K562 (cell line): ENCODE data around the gene SH3BP4. TPM values are rescaled to one million over a fixed set of nuclear protein-coding genes. Genes with fewer than 3 reads are reported as not detected.

Source experiments
- ATAC-seq: fragments of 200-7000 bp; cut with Tn5 transposase; 3 replicates; pipeline ENCODE4 v1.9.1; 2020; ENCODE audit warnings: moderate library complexity
- BruUV-seq: library from RNA; stranded (reverse); fragments of 400-500 nt; replicated peaks from 2 replicates; lab custom pipeline; 2021; lab: Mats Ljungman, UMichigan
- CTCF ChIA-PET: fragments of 300-600 bp; formaldehyde crosslinking; extraction: SDS; loops from one replicate; lab custom pipeline; 2021; ENCODE audit warnings: low intra/inter-chr PET ratio; lab: Yijun Ruan, JAX
- POLR2A ChIA-PET: fragments of 300-600, 350-650 bp; sonication (Branson Sonifier 250); formaldehyde crosslinking; extraction: SDS; loops from one replicate; lab custom pipeline; 2021; ENCODE audit warnings: antibody characterized with exemption, inconsistent platforms; lab: Yijun Ruan, JAX
- DNase-seq, 4 experiments: peaks; one replicate each; pipeline versions ENCODE4 v3.0.0 to v3.0.0-alpha.2; 2011 to 2018; ENCODE audit warnings: low spot score in 3 of 4, mixed read lengths in 3 of 4; ENCODE audit errors: extremely low read depth in 1 of 4
- FAIRE-seq: peaks from 2 replicates; lab custom pipeline; 2011; peaks lifted over from hg19 to GRCh38; lab: Jason Lieb, UNC
- H2AFZ ChIP-seq: 2 replicates; pipeline ENCODE4 v1.6.0; 2011; ENCODE audit warnings: low read depth, low read length, control low read depth, inconsistent platforms
- H3K27ac ChIP-seq: fragments of 200-600 bp; 3 replicates; pipeline ENCODE4 v1.8.0; 2011; ENCODE audit warnings: low read depth, mild to moderate bottlenecking, control low read depth, inconsistent platforms, low read length, moderate library complexity, mixed read lengths; ENCODE audit errors: extremely low read depth
- H3K27me3 ChIP-seq, 2 experiments: fragments of 300-600 bp in 1 of 2; 2 replicates in 1 of 2; 3 replicates in 1 of 2; pipeline versions ENCODE4 v1.6.0 to v1.8.0; 2011; ENCODE audit warnings: inconsistent platforms in 2 of 2, low read length in 2 of 2, mild to moderate bottlenecking in 1 of 2, mixed read lengths in 1 of 2, moderate library complexity in 1 of 2; ENCODE audit not compliant: control insufficient read depth in 2 of 2, insufficient read depth in 2 of 2
- H3K36me3 ChIP-seq: fragments of 300-600 bp; 3 replicates; pipeline ENCODE4 v1.8.0; 2011; ENCODE audit warnings: mild to moderate bottlenecking, low read length, inconsistent platforms; ENCODE audit not compliant: control insufficient read depth, insufficient read depth
- H3K4me1 ChIP-seq, 2 experiments: fragments of 200-600 bp in 1 of 2; replicated peaks in 1 of 2; 2 replicates in 1 of 2; 3 replicates in 1 of 2; pipeline versions ENCODE4 v1.5.1 to v1.8.0; 2011; ENCODE audit warnings: inconsistent platforms in 2 of 2, low read length in 2 of 2, mild to moderate bottlenecking in 1 of 2, mixed read lengths in 1 of 2, moderate library complexity in 1 of 2; ENCODE audit not compliant: control insufficient read depth in 2 of 2, insufficient read depth in 2 of 2
- H3K4me2 ChIP-seq: 2 replicates; pipeline ENCODE4 v1.6.1; 2011; ENCODE audit warnings: low read length, control low read depth, inconsistent platforms, mixed read lengths; ENCODE audit not compliant: insufficient read depth
- H3K4me3 ChIP-seq: fragments of 200-600 bp; sonication (generic), shearing (Covaris generic); 2 replicates; pipeline ENCODE4 v1.5.1; 2016; ENCODE audit warnings: control low read depth, inconsistent platforms
- H3K79me2 ChIP-seq: fragments of 200-600 bp; 3 replicates; pipeline ENCODE4 v1.8.0; 2011; ENCODE audit warnings: low read length, inconsistent platforms; ENCODE audit not compliant: control insufficient read depth, insufficient read depth
- H3K9ac ChIP-seq, 2 experiments: 2 replicates each; pipeline versions ENCODE4 v1.6.0 to v1.6.1; 2011; ENCODE audit warnings: low read depth in 2 of 2, low read length in 2 of 2, control low read depth in 1 of 2, inconsistent platforms in 1 of 2, mild to moderate bottlenecking in 1 of 2, mixed read lengths in 1 of 2; ENCODE audit not compliant: insufficient read depth in 1 of 2
- H3K9me1 ChIP-seq: one replicate; pipeline ENCODE4 v1.6.0; 2011; ENCODE audit warnings: inconsistent platforms, mild to moderate bottlenecking, low read length, moderate library complexity; ENCODE audit not compliant: control insufficient read depth, insufficient read depth
- H3K9me3 ChIP-seq: replicated peaks from 2 replicates; pipeline ENCODE4 v1.5.1; 2011; ENCODE audit warnings: low read depth, low read length, inconsistent platforms; ENCODE audit not compliant: control insufficient read depth, insufficient read depth
- H4K20me1 ChIP-seq: replicated peaks from 2 replicates; pipeline ENCODE4 v1.6.1; 2011; ENCODE audit warnings: low read length, inconsistent platforms, mixed read lengths; ENCODE audit not compliant: control insufficient read depth, insufficient read depth
- BRCA1 ChIP-seq, 2 experiments: fragments of 450-650 bp in 1 of 2; sonication (generic) in 1 of 2; formaldehyde crosslinking in 1 of 2; IDR thresholded peaks; 2 replicates each; pipeline versions ENCODE4 v1.5.0 to v1.6.1; 2017 to 2020; ENCODE audit warnings: mild to moderate bottlenecking in 1 of 2, missing genetic modification reagents in 1 of 2
- CCNT2 ChIP-seq: IDR thresholded peaks from 2 replicates; pipeline ENCODE4 v1.6.1; 2011; ENCODE audit warnings: borderline replicate concordance, low read depth, mild to moderate bottlenecking, moderate library complexity, mixed read lengths, low read length; ENCODE audit not compliant: insufficient read length; ENCODE audit errors: extremely low read depth
- ILF3 ChIP-seq: fragments of 450-650 bp; IDR thresholded peaks from 2 replicates; pipeline ENCODE4 v1.6.1; 2018; ENCODE audit warnings: antibody characterized with exemption, mild to moderate bottlenecking, moderate library complexity, borderline replicate concordance
- IRF1 ChIP-seq: sonication (generic); formaldehyde crosslinking; IDR thresholded peaks from 2 replicates; pipeline ENCODE4 v1.8.0; 2022; ENCODE audit warnings: missing genetic modification reagents, mild to moderate bottlenecking, borderline replicate concordance
- MEF2A ChIP-seq: IDR thresholded peaks from 2 replicates; pipeline ENCODE4 v1.6.1; 2011; ENCODE audit warnings: low read depth, mild to moderate bottlenecking, low read length, moderate library complexity; ENCODE audit not compliant: control insufficient read depth
- MXI1 ChIP-seq: IDR thresholded peaks from 2 replicates; pipeline ENCODE4 v1.6.1; 2011; ENCODE audit warnings: low read depth, mild to moderate bottlenecking, improper control_type of control experiment, low read length
- SNRNP70 ChIP-seq: fragments of 200-400 bp; formaldehyde crosslinking; optimal IDR thresholded peaks from 2 replicates; pipeline ENCODE3; 2017; ENCODE audit warnings: low read depth, low read length
- TBL1XR1 ChIP-seq, 2 experiments: IDR thresholded peaks; 2 replicates each; pipeline ENCODE4 v1.6.1; 2012; ENCODE audit warnings: improper control_type of control experiment in 2 of 2, low read length in 2 of 2, mild to moderate bottlenecking in 1 of 2
- ZNF174 ChIP-seq: fragments of 250-450 bp; sonication (Bioruptor Pico); IDR thresholded peaks from 2 replicates; pipeline ENCODE4 v1.4.0; 2020; ENCODE audit warnings: mild to moderate bottlenecking
- WGBS: fragments of 100-300 bp; shearing (Covaris generic); methylation state at CpG from one replicate; pipeline ENCODE4 v1.1.6; 2016; ENCODE audit warnings: low coverage, mixed read lengths; ENCODE audit not compliant: insufficient coverage; ENCODE audit errors: missing lambda C conversion rate; 5-methylcytosine and 5-hydroxymethylcytosine counted together
- in situ Hi-C: fragments of 300-500 bp; cut with MboI; formaldehyde crosslinking; loops from 4 replicates; pipeline ENCODE4 v1.15.0; 2018; ENCODE audit warnings: inconsistent platforms, mixed read lengths
- intact Hi-C: fragments of 100-400 bp; cut with micrococcal nuclease; formaldehyde crosslinking; loops from 2 replicates; pipeline ENCODE4 v1.14.2; 2022
- polyA plus RNA-seq, 8 experiments: library from polyadenylated mRNA; depleted of rRNA in 4 of 8; stranded (reverse) in 5 of 8; unstranded in 3 of 8; fragments of >200 nt; fragmentation: Nextera tagmentation in 2 of 8; fragmentation: Illumina TruSeq in 1 of 8; extraction: Ambion mirVana in 2 of 8; extraction: Trizol in 1 of 8; gene quantifications; 2 replicates each; pipeline versions ENCODE4 v1.2.1 to v1.2.3, GENCODE V29; 2011 to 2014; ENCODE audit warnings: inconsistent platforms in 1 of 8, missing spikeins in 1 of 8
- total RNA-seq, 7 experiments: library from RNA; depleted of rRNA in 6 of 7; stranded (reverse); fragments of >200 nt in 6 of 7; fragmentation: Illumina TruSeq in 2 of 7; extraction: Trizol in 2 of 7; gene quantifications; 2 replicates each; pipeline versions ENCODE4 v1.2.1 to v1.2.3, GENCODE V29; 2011 to 2021; ENCODE audit warnings: low replicate concordance in 1 of 7
- TF ChIP-seq, protein P1 (sequence below), 2 experiments: fragments of 450-650 bp; formaldehyde crosslinking in 1 of 2; IDR thresholded peaks; 2 replicates each; pipeline versions ENCODE4 v1.4.0 to v1.6.1; 2014 to 2020; ENCODE audit warnings: mild to moderate bottlenecking in 2 of 2, borderline replicate concordance in 1 of 2, low read depth in 1 of 2
- TF ChIP-seq, protein P2 (sequence below): fragments of 450-650 bp; IDR thresholded peaks from 2 replicates; pipeline ENCODE4 v1.6.1; 2017; ENCODE audit warnings: antibody characterized with exemption

Gene SH3BP4
- total and polyA plus RNA-seq, 9 of the 15 experiments (the other 6 are each of a cell fraction or from before 2014, with no cell fraction given), result 0.03 to 0.28 (median 0.27) TPM; not detected in 6

- Histone ChIP-seq H3K4me1 (no peaks in the 10 kb centered on the region), H3K9me3 (no peaks in the 10 kb centered on the region), H3K4me3 (no peak overlapping the region), H4K20me1 (no peaks in the 10 kb centered on the region; the same call in 1 of the 2 replicates), H3K27me3 (peaks cover 0 to 41% of the 10 kb centered on the region in 2 experiments; a peak in 2 of 5 replicates), H3K9ac (no peak overlapping the region), H3K9me1 (no peaks in the 10 kb centered on the region), H3K36me3 (no peaks in the 10 kb centered on the region), H3K79me2 (no peaks in the 10 kb centered on the region), H2AFZ (no peak overlapping the region), H3K27ac (no peak overlapping the region), H3K4me2 (no peak overlapping the region)
- WGBS, result 0% methylated on average over 1 of the region's 1 CpG
- DNase-seq (no peak), ATAC-seq (no peak), FAIRE-seq (no peak)
- in situ Hi-C loops (no loop called here), intact Hi-C loops (no loop called here)
- CTCF ChIA-PET, result no interaction called here
- BruUV-seq, result no TSS peak
- POLR2A ChIA-PET, result interaction anchor here (0.7 kb wide), 1 partner anchor 25 kb away, joined by 3 read pairs; no protein-coding TSS in a partner anchor
- TF ChIP-seq CCNT2 (no peak), MXI1 (no peak), IRF1 (CRISPR knock-in tag) (no peak), ILF3 (no peak), SNRNP70 (no peak), ZNF174 (CRISPR knock-in tag) (no peak), TBL1XR1 (IDR thresholded peaks at IDR 0.05; ENCODE audit: low read length in 2 of 2) (no peak), BRCA1 (IDR thresholded peaks at IDR 0.05) (no peak), BRCA1 (CRISPR knock-in tag; IDR thresholded peaks at IDR 0.05) (no peak), MEF2A (no peak)
- TF ChIP-seq, protein P1, sequence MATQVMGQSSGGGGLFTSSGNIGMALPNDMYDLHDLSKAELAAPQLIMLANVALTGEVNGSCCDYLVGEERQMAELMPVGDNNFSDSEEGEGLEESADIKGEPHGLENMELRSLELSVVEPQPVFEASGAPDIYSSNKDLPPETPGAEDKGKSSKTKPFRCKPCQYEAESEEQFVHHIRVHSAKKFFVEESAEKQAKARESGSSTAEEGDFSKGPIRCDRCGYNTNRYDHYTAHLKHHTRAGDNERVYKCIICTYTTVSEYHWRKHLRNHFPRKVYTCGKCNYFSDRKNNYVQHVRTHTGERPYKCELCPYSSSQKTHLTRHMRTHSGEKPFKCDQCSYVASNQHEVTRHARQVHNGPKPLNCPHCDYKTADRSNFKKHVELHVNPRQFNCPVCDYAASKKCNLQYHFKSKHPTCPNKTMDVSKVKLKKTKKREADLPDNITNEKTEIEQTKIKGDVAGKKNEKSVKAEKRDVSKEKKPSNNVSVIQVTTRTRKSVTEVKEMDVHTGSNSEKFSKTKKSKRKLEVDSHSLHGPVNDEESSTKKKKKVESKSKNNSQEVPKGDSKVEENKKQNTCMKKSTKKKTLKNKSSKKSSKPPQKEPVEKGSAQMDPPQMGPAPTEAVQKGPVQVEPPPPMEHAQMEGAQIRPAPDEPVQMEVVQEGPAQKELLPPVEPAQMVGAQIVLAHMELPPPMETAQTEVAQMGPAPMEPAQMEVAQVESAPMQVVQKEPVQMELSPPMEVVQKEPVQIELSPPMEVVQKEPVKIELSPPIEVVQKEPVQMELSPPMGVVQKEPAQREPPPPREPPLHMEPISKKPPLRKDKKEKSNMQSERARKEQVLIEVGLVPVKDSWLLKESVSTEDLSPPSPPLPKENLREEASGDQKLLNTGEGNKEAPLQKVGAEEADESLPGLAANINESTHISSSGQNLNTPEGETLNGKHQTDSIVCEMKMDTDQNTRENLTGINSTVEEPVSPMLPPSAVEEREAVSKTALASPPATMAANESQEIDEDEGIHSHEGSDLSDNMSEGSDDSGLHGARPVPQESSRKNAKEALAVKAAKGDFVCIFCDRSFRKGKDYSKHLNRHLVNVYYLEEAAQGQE (IDR thresholded peaks at IDR 0.05; ENCODE audit: borderline replicate concordance), result no peak
- TF ChIP-seq, protein P1 (CRISPR knock-in tag; IDR thresholded peaks at IDR 0.05; ENCODE audit: low read depth), result no peak
- TF ChIP-seq, protein P2, sequence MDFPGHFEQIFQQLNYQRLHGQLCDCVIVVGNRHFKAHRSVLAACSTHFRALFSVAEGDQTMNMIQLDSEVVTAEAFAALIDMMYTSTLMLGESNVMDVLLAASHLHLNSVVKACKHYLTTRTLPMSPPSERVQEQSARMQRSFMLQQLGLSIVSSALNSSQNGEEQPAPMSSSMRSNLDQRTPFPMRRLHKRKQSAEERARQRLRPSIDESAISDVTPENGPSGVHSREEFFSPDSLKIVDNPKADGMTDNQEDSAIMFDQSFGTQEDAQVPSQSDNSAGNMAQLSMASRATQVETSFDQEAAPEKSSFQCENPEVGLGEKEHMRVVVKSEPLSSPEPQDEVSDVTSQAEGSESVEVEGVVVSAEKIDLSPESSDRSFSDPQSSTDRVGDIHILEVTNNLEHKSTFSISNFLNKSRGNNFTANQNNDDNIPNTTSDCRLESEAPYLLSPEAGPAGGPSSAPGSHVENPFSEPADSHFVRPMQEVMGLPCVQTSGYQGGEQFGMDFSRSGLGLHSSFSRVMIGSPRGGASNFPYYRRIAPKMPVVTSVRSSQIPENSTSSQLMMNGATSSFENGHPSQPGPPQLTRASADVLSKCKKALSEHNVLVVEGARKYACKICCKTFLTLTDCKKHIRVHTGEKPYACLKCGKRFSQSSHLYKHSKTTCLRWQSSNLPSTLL, result no peak
Measured at GRCh38 chr2:235059161-235059560, 107.3 kb downstream of the SH3BP4 start.
